SU-DHL-6 (cell line): ENCODE data around the gene LRRC7.

Source experiments
- EZH2phosphoT487 ChIP-seq: fragments of 200-600 bp; sonication (generic), shearing (Covaris generic); conservative IDR thresholded peaks from 2 replicates; pipeline ENCODE4 v1.6.1; 2018; ENCODE audit warnings: mild to moderate bottlenecking, antibody characterized with exemption, low read length, moderate library complexity, mixed read lengths
- TF ChIP-seq, protein P1 (sequence below): fragments of 200-600 bp; sonication (generic); IDR thresholded peaks from one replicate; pipeline ENCODE4 v1.5.1; 2017; ENCODE audit warnings: antibody characterized with exemption, mild to moderate bottlenecking, low read length, moderate library complexity; ENCODE audit not compliant: insufficient read depth, poor library complexity, severe bottlenecking

DNA sequence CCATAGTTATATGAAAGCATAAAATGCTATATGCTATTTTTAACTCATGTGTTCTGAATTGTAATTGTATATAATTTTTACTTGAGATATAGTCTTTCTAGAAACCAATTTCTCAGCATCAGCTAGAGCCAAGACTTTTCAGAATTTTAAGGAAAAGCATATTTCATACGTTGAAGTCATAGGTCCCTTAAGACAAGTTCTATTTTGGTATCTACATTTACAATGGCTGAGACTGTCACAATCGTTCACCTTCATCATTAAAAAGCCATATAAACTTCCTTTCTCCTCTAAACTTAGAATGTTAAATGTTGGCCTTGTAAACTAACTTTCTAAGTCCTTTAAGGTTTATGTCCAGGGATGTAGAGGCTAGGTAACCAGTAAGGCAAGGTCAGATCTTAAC is 533.5 kb downstream of the LRRC7 start:
- TF ChIP-seq, protein P1, sequence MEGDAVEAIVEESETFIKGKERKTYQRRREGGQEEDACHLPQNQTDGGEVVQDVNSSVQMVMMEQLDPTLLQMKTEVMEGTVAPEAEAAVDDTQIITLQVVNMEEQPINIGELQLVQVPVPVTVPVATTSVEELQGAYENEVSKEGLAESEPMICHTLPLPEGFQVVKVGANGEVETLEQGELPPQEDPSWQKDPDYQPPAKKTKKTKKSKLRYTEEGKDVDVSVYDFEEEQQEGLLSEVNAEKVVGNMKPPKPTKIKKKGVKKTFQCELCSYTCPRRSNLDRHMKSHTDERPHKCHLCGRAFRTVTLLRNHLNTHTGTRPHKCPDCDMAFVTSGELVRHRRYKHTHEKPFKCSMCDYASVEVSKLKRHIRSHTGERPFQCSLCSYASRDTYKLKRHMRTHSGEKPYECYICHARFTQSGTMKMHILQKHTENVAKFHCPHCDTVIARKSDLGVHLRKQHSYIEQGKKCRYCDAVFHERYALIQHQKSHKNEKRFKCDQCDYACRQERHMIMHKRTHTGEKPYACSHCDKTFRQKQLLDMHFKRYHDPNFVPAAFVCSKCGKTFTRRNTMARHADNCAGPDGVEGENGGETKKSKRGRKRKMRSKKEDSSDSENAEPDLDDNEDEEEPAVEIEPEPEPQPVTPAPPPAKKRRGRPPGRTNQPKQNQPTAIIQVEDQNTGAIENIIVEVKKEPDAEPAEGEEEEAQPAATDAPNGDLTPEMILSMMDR: no peak
- no peak for TF ChIP-seq EZH2phosphoT487
